ENCODE data around the gene LARP1B. TPM values are rescaled to one million over a fixed set of nuclear protein-coding genes. Genes with fewer than 3 reads are reported as not detected.
"Not testable (repeated sequence)": the region's sequence is repeated elsewhere in the genome, so short reads cannot be mapped to it uniquely, and the experiment has no call there.

The LARP1B gene
- total RNA-seq, 3 donors from 2014 or later, result 21.8 to 31.1 (median 29.0) TPM

DNA sequence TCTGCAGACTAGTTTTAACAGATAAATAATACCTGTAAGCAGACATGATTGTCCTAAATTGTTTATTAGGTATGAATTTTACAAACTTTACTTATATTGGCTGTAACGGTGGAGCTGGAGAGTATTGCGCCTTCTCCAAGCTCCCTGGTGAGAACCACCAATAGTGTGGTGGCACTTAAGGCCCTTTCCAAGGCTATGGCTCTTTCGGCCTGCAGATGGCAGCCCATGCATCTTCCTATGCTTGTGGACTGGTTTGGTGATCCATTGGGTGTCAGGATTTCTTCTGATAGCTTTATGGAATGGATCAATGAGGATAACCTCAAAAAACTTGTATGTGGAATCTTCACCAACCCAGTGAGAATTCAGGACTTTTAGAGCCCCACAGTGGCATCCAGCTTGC, 7.8 kb downstream of the LARP1B start:
- no peaks in the 10 kb centered on the region for H3K4me1 ChIP-seq
- H3K4me3 ChIP-seq, result no peak overlapping the region
- no peaks in the 10 kb centered on the region for H3K36me3 ChIP-seq
- no peak for DNase-seq (ENCODE audit: low spot score in 2 of 2)
- no peak overlapping the region for H3K27ac ChIP-seq
- TF ChIP-seq, protein P1, sequence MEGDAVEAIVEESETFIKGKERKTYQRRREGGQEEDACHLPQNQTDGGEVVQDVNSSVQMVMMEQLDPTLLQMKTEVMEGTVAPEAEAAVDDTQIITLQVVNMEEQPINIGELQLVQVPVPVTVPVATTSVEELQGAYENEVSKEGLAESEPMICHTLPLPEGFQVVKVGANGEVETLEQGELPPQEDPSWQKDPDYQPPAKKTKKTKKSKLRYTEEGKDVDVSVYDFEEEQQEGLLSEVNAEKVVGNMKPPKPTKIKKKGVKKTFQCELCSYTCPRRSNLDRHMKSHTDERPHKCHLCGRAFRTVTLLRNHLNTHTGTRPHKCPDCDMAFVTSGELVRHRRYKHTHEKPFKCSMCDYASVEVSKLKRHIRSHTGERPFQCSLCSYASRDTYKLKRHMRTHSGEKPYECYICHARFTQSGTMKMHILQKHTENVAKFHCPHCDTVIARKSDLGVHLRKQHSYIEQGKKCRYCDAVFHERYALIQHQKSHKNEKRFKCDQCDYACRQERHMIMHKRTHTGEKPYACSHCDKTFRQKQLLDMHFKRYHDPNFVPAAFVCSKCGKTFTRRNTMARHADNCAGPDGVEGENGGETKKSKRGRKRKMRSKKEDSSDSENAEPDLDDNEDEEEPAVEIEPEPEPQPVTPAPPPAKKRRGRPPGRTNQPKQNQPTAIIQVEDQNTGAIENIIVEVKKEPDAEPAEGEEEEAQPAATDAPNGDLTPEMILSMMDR (IDR thresholded peaks at IDR 0.05), result no peak
- no peak for TF ChIP-seq POLR2AphosphoS5 (IDR thresholded peaks at IDR 0.05)
- TF ChIP-seq POLR2A (IDR thresholded peaks at IDR 0.05), result no peak
- H3K9me3 ChIP-seq, result no peaks in the 10 kb centered on the region
- intact Hi-C loops (cut with DNase I; ENCODE audit: low total_unique reads), result no loop called here
- no peaks in the 10 kb centered on the region for H3K27me3 ChIP-seq

- H3K9me3 ChIP-seq, result no peaks in the 10 kb centered on the region
- TF ChIP-seq, protein P1 (IDR thresholded peaks at IDR 0.05), result no peak
- no peak for TF ChIP-seq POLR2A (IDR thresholded peaks at IDR 0.05)
- TF ChIP-seq POLR2AphosphoS5 (IDR thresholded peaks at IDR 0.05), result no peak
- DNase-seq (ENCODE audit: low spot score in 2 of 2), result no peak
- H3K4me1 ChIP-seq, result no peaks in the 10 kb centered on the region
- no peaks in the 10 kb centered on the region for H3K27me3 ChIP-seq
- no peaks in the 10 kb centered on the region for H3K36me3 ChIP-seq
- no peak overlapping the region for H3K27ac ChIP-seq
- H3K4me3 ChIP-seq, result no peak overlapping the region
- intact Hi-C loops (cut with DNase I; ENCODE audit: low total_unique reads), result no loop called here
Measured at GRCh38 chr4:128076464-128076863, 15.4 kb downstream of the LARP1B start.

GRCh38 chr4:128095293-128095692, 34.2 kb downstream of the LARP1B start:
- H3K27ac ChIP-seq; DNase-seq (ENCODE audit: low spot score in 2 of 2); H3K36me3 ChIP-seq; H3K4me1 ChIP-seq; intact Hi-C loops (cut with DNase I; ENCODE audit: low total_unique reads); H3K9me3 ChIP-seq; H3K27me3 ChIP-seq; H3K4me3 ChIP-seq: not testable (repeated sequence)

GRCh38 chr4:128107766-128108165, 46.7 kb downstream of the LARP1B start:
- H3K36me3 ChIP-seq, result no peaks in the 10 kb centered on the region
- intact Hi-C loops (cut with DNase I; ENCODE audit: low total_unique reads), result no loop called here
- H3K4me1 ChIP-seq, result no peaks in the 10 kb centered on the region
- H3K27me3 ChIP-seq, result no peaks in the 10 kb centered on the region
- no peak overlapping the region for H3K4me3 ChIP-seq
- no peaks in the 10 kb centered on the region for H3K9me3 ChIP-seq
- TF ChIP-seq POLR2AphosphoS5 (IDR thresholded peaks at IDR 0.05) (no peak), POLR2A (IDR thresholded peaks at IDR 0.05) (no peak)
- TF ChIP-seq, protein P1 (IDR thresholded peaks at IDR 0.05), result no peak
- no peak for DNase-seq (ENCODE audit: low spot score in 2 of 2)
- H3K27ac ChIP-seq, result no peak overlapping the region

- Histone ChIP-seq H3K27me3 (no peaks in the 10 kb centered on the region), H3K36me3 (no peaks in the 10 kb centered on the region), H3K4me3 (no peak overlapping the region), H3K4me1 (no peaks in the 10 kb centered on the region), H3K27ac (no peak overlapping the region), H3K9me3 (no peaks in the 10 kb centered on the region)
- no peak for DNase-seq (ENCODE audit: low spot score in 2 of 2)
- intact Hi-C loops (cut with DNase I; ENCODE audit: low total_unique reads), result no loop called here
- TF ChIP-seq, protein P1 (IDR thresholded peaks at IDR 0.05), result no peak
- TF ChIP-seq POLR2AphosphoS5 (IDR thresholded peaks at IDR 0.05), result no peak
- TF ChIP-seq POLR2A (IDR thresholded peaks at IDR 0.05), result no peak
Measured at GRCh38 chr4:128123036-128123435, 61.9 kb downstream of the LARP1B start.

DNA sequence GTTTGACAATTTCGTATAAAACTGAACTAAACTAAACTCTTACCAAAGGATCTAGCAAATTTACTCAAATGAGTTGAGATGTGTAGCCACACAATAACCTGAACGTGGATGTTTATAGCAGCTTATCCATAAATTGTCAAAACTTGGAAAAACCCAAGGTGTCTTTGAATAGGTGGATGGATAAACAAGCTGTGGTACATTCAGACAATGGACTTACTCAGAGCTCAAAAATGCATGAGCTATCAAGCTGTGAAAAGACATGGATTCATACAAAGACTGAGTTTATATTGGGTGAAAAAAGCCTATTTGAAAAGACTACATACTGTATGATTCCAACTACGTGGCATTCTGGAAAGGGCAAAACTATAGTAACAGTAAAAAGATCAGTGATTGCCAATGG, 69.5 kb downstream of the LARP1B start:
- intact Hi-C loops (cut with DNase I; ENCODE audit: low total_unique reads), result no loop called here
- no peak overlapping the region for H3K27ac ChIP-seq

More for the DNA sequence above, 69.5 kb downstream of the LARP1B start:
- TF ChIP-seq POLR2AphosphoS5 (IDR thresholded peaks at IDR 0.05), result no peak
- TF ChIP-seq, protein P1 (IDR thresholded peaks at IDR 0.05), result no peak
- no peak for TF ChIP-seq POLR2A (IDR thresholded peaks at IDR 0.05)
- Histone ChIP-seq H3K4me1 (no peaks in the 10 kb centered on the region), H3K27me3 (no peaks in the 10 kb centered on the region), H3K4me3 (no peak overlapping the region), H3K9me3 (no peaks in the 10 kb centered on the region), H3K36me3 (no peaks in the 10 kb centered on the region)
- DNase-seq (ENCODE audit: low spot score in 2 of 2), result no peak
